Upper lobe of right lung (tissue), 1 donor: ENCODE data around the gene NRXN3. TPM values are rescaled to one million over a fixed set of nuclear protein-coding genes. Genes with fewer than 3 reads are reported as not detected.

Experiments
- ATAC-seq: fragments of 200-7000 bp; cut with Tn5 transposase; one replicate; pipeline ENCODE4 v1.9.1; 2020; ENCODE audit warnings: mild to moderate bottlenecking, moderate library complexity
- DNase-seq: peaks from one replicate; pipeline ENCODE4 v3.0.0-alpha.2; 2020
- H3K27ac ChIP-seq: fragments of 200-600 bp; one replicate; pipeline ENCODE4 v1.8.0; 2022
- H3K27me3 ChIP-seq: fragments of 200-600 bp; one replicate; pipeline ENCODE4 v1.8.0; 2022; ENCODE audit warnings: mild to moderate bottlenecking
- H3K36me3 ChIP-seq: fragments of 200-600 bp; one replicate; pipeline ENCODE4 v1.8.0; 2022
- H3K4me1 ChIP-seq: fragments of 200-600 bp; one replicate; pipeline ENCODE4 v1.8.0; 2022
- H3K4me3 ChIP-seq: fragments of 200-600 bp; one replicate; pipeline ENCODE4 v1.8.0; 2022; ENCODE audit warnings: mild to moderate bottlenecking
- H3K9me3 ChIP-seq: fragments of 200-600 bp; one replicate; pipeline ENCODE4 v1.8.0; 2022
- CTCF ChIP-seq: fragments of 200-600 bp; IDR thresholded peaks from one replicate; pipeline ENCODE4 v1.8.0; 2022; ENCODE audit warnings: antibody characterized with exemption
- intact Hi-C: fragments of 100-400 bp; cut with DNase I; formaldehyde crosslinking; loops from one replicate; pipeline ENCODE4 v1.11.0; 2022
- total RNA-seq: library from RNA; stranded (reverse); fragmentation: NEBNext Ultra II Directional; extraction: Animal tissue kit (Norgen Biotek cat#: 25700); gene quantifications from one replicate; pipeline ENCODE4 v1.2.1, GENCODE V29; 2021
- donor health status: DM: no; HTN: yes; CAD: no; lungs with severe emphysema.

NRXN3 gene
- total RNA-seq, 1 donor from 2014 or later = 10.0 TPM

- TF ChIP-seq CTCF = no peak
- Histone ChIP-seq H3K27me3 (no peaks in the 10 kb centered on the region), H3K4me3 (no peak overlapping the region), H3K9me3 (no peaks in the 10 kb centered on the region), H3K36me3 (no peaks in the 10 kb centered on the region), H3K27ac (no peak overlapping the region), H3K4me1 (no peaks in the 10 kb centered on the region)
- ATAC-seq (no peak), DNase-seq (no peak)
- intact Hi-C loops = no loop called here
Observed at GRCh38 chr14:78403278-78403815, 233.2 kb downstream of the NRXN3 start.

- H3K27me3 ChIP-seq = no peaks in the 10 kb centered on the region
- no peak for TF ChIP-seq CTCF
- H3K27ac ChIP-seq = no peak overlapping the region
- DNase-seq (no peak), ATAC-seq (no peak)
- H3K36me3 ChIP-seq = no peaks in the 10 kb centered on the region
- no peaks in the 10 kb centered on the region for H3K4me1 ChIP-seq
- no peaks in the 10 kb centered on the region for H3K9me3 ChIP-seq
- intact Hi-C loops = no loop called here
- H3K4me3 ChIP-seq = no peak overlapping the region
Observed at GRCh38 chr14:78405079-78405856, 235.1 kb downstream of the NRXN3 start.

GRCh38 chr14:78412475-78412874 lies 242.3 kb downstream of the NRXN3 start:
- Histone ChIP-seq H3K27ac (no peak overlapping the region), H3K27me3 (no peaks in the 10 kb centered on the region), H3K36me3 (no peaks in the 10 kb centered on the region), H3K4me3 (no peak overlapping the region), H3K9me3 (no peaks in the 10 kb centered on the region), H3K4me1 (no peaks in the 10 kb centered on the region)
- no peak for TF ChIP-seq CTCF
- DNase-seq (no peak), ATAC-seq (no peak)
- intact Hi-C loops = no loop called here

GRCh38 chr14:78414172-78414571 lies 244.0 kb downstream of the NRXN3 start:
- no peak for TF ChIP-seq CTCF
- Histone ChIP-seq H3K27me3 (no peaks in the 10 kb centered on the region), H3K4me3 (no peak overlapping the region), H3K36me3 (no peaks in the 10 kb centered on the region), H3K4me1 (no peaks in the 10 kb centered on the region), H3K27ac (no peak overlapping the region), H3K9me3 (no peaks in the 10 kb centered on the region)
- no peak for ATAC-seq
- no peak for DNase-seq
- intact Hi-C loops = no loop called here

GRCh38 chr14:78417532-78417931 lies 247.4 kb downstream of the NRXN3 start:
- intact Hi-C loops = no loop called here
- H3K27me3 ChIP-seq = no peaks in the 10 kb centered on the region
- ATAC-seq (no peak), DNase-seq (no peak)
- no peak for TF ChIP-seq CTCF
- H3K4me3 ChIP-seq = no peak overlapping the region
- H3K9me3 ChIP-seq = no peaks in the 10 kb centered on the region
- no peak overlapping the region for H3K27ac ChIP-seq
- no peaks in the 10 kb centered on the region for H3K36me3 ChIP-seq
- no peaks in the 10 kb centered on the region for H3K4me1 ChIP-seq
